HPDE6-E6E7 (cell line): ENCODE measurements around the gene ZIC4.

ENCODE experiments used
- DNase-seq: peaks from one replicate; pipeline ENCODE4 v3.0.0; 2011; ENCODE audit warnings: missing footprints; ENCODE audit errors: extremely low spot score

Gene ZIC4

DNA sequence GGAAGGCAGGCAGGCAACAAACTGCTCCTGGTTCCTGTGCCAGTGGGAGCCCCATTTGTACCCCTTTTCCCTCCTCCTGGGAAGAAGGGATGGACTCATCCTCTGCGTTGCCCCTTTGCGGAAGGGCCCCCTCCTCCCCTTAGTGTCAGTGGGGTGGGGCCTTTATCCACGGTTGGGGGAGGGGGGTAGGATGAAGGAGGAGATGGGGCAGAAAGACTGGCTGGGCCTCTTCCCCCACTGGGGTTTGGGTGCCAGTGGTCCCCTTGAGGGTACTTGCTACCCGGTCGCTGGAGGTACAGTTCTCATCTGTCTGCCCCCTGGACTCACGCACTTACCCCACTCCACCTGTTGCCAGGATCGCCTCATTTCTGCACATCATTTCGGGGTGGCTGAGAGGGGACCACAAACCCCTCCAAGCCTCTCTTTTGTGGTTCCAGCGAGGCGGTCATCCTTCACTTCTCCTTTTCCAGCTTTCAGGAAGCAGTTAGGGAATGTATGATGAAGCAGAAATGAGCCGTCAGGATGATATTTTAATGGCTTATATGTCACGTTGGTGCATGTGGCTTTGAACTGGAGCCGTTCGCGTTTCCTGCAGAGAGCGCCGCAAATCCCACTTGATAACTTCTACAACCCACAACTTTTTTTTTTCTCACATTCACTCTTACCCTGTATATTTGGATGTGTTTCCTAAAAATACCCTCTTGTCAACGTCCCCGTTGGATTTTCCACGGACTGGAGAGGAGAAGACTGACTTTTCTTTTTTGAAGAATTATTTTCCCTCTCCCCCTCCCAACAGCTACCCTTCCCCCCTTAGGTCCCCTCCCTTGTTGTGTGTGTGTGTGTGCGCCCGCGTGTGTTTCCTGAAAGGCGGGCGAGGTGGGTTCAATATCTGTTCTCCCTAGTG lies at the start of gene ZIC4:
Gene ZIC4, minus strand, starts transcription at position 516 of the 904 bp plus-strand sequence. CDS start 3,746 bp downstream, outside the sequence.
- no peak for DNase-seq

DNA sequence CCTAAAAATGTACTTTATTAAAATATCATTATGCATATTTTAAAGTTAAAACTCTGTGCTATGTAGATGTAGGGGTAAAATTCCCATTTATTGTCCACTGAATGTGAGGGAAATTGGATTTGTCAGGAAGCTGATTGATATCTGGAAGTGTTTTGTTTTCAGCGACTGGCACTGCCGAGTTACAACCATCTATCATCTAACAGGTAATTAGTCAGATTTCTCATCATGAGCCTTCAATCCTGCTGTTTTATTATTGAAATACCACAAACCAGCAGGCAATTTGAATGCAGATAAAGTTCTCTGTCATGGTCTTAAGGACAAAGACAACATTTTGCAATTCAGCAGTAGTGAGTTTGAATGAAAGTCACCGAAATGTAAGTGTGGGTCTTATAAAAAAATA lies 43.3 kb upstream of the ZIC4 start:
- DNase-seq, result no peak

DNA sequence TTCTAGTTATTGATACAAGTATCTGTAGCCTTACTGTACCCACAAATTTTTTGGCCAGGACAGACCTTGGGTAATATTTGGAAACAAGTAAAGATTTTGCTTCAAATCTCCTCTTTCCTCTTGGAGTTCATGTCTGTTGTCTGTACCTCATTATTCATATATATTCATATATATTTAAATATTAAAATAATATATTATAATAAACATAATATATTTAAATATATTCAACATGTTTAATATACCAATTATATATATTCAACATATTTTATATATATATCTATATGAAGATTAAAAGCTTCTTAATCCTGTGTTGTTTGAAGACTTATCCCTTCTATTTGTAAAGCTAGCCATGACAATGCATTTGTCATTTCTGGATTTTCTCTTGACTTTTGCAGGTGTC lies 40.9 kb upstream of the ZIC4 start:
- no peak for DNase-seq

DNA sequence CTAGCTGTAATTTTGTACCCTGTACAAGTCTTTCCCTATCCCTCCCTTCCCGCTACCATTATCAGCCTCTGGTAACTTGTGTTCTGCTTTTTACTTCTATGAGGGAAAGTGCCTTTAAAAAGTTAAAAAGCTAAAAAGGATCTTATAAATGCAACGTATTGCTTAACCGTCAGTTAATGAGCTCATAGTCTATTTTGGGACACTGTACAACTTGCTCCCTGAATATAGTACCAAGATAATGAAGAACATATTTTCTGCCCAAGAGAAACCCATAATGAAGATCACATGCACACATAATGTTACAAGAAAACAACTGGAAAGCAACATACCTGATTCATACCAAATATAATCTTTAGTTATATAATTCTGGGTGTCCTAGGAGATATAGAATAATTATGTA lies 25.4 kb upstream of the ZIC4 start:
- DNase-seq, result no peak

DNA sequence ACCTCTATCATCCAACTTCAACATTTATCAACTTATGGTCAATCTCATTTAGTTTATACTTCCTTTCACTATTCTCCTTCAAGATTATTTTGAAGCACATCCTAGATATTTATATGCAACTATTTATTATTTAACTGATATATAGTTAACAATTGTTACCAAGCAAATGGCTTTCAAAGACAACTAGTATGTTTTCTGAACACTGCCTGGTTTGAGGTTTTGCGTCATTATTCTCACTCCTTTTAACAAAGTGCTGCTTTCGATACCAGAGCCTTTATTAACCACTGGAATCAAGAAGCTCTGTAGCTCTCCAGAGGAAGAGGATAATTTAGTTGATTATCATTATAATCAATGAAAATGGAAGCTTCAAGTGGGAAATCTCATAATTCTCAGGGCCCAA lies 22.4 kb upstream of the ZIC4 start:
- DNase-seq, result no peak

DNA sequence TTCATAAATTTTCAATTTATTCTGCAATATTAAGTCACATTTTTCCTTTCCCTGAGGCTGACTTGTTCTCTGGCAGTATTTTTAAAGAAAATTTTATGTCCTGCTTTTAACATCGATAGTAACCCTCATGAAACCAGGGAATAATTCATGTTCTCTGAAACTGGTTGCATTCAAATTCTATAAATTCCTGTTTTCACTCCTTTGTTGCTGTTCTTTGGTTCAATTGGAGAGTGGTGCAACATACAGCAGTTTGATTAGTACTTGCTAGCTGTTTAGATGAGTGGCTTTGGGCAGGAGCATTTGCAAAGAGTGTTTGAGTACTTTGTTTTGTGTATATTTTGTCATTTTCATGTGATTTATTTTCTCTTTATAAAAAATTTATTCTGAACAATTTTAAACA lies 22.0 kb upstream of the ZIC4 start:
- DNase-seq, result no peak

DNA sequence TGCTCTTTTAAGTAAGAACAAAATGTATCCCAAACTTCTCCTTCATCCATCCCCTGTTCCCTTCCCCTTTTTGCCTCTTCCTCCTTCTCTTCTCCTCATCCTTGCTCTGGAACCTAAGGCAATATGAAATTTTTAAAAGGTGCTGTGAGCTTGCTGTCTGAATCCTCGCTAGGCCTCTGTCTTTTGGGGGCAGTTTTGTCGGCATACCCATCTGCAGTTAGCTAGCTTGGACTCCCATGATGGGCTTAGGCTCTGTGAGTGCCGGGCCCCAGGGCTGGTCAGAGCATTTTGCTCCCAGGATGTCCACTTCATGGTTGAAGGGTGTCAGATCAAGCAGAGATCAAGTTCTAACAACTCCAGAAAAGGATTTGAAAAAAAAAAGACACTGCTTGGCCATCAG lies 21.4 kb upstream of the ZIC4 start:
- no peak for DNase-seq

DNA sequence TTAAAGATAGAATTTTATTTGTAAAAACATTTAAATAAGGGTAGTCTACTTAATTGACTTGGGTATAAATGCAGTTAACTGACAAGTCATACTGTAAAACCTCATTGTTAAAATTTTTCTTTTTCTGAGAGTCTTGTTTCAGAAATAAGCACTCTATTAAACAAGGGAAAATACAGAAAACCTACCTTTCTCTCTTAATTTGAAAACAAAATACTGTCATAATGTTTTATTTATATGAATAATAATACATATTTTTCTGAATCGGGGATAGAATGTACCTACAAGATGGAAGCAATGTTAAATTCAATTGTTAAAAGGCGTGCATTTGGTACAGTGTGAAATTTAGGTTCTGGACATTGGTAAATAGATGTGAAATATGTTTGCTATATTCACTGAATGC lies 20.6 kb upstream of the ZIC4 start:
- DNase-seq, result no peak

DNA sequence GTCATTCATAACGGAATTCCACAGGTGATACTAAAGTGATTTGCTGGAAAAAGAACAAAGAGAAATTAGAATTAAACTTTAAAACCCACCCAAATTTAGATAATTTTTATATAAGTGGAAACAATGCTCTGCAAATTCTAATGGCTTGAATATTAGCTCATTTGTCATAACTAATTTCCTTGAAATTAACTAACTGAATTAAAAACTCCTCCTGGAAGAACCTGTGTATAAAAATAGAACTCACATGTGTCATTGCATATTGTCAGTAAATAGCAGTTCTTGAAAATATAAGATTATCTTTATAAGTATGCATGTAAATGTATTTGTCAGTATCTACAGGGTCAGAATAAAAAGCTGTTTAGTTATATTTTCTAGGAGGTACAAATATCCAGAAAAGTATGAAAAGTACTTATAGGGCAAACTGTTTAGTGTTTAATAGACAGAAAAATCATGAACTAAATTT lies 19.1 kb upstream of the ZIC4 start:
- no peak for DNase-seq

DNA sequence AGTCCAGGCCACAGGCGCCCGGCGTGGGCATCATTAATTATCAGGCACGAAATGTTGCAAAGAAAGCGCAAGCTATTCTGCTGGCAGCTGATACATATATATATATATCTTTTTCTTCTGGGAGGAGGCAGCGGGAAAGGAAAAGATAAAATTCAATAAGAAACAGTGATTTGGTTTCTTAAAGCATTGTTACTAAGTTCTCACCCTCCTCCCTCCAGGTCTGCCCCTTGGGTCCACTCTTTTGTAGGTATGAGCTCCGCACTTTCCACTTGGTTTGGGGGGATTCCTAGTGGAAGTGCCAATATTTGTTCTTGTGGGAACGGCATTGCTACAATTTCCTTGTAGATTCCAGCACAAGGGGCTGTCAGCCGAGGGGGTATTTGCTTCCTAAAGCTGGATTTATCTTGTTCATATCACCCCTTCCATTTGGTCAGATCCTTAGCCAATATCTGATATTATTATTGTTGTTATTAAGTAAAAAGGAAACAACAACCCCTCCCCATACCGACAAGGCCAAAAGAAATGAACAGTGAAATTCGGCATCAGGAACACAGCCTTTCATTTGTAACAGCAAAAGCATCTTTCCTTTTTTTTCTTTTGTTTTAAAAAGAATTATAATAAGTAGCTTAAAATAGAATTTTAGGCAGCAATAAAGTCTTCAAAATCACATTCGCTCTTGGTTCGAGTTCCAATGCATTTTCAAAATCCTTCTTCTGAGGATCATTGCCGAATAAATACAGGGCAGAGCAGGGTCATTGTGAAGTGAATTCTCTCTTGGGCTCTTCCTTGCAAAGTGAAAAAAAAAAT lies 18.4 kb upstream of the ZIC4 start:
- no peak for DNase-seq

DNA sequence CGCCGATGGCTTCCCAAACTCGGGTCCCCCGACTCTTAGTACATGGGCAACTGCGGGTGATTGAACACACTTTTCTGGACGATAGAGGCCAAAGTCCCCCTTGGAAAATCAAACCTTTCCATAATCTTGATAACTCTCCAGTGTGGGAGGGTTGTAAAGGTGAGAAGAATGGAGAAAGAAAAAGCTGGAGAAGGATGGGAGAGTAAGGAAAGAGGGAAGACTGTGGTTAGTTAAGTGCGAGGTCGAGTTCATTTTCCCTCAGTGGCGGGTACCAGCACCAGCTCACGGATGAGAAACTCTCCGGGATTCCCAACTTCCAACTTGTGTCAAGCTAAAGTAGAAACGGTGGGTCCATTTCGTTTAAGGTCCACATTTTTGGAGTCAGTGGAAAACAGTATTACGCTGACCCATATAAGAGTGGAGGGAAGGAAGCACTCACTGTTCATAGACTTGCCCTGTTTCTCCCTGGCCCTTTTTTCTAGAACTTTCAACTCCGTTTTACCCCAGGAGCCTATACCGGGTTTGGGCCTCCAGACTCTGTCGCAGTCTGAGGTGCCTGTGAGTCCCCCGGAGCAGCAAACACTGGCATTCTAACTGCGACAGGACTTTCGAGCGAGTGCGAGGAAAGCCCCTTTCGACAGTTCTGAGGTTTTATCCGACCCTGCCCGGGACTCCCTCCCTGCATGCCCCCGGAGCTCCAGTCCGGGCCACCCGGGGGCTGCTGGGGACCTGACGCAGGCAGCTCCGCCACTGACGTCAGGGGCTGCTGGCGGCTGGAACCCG lies 17.6 kb upstream of the ZIC4 start:
- no peak for DNase-seq

DNA sequence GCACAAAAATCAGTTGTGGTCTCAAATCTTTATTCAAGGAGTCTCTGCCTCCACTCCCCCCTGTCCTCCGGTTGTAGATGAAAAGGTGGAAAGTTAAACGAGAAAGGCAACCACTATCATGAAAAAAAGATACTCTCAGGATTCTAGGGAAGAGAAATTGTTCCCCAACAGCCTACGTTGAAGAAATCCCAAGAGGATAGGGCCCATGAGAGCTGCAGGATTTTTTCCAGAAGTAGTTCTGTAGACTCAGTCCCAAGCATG lies 17.1 kb upstream of the ZIC4 start:
- DNase-seq, result no peak

DNA sequence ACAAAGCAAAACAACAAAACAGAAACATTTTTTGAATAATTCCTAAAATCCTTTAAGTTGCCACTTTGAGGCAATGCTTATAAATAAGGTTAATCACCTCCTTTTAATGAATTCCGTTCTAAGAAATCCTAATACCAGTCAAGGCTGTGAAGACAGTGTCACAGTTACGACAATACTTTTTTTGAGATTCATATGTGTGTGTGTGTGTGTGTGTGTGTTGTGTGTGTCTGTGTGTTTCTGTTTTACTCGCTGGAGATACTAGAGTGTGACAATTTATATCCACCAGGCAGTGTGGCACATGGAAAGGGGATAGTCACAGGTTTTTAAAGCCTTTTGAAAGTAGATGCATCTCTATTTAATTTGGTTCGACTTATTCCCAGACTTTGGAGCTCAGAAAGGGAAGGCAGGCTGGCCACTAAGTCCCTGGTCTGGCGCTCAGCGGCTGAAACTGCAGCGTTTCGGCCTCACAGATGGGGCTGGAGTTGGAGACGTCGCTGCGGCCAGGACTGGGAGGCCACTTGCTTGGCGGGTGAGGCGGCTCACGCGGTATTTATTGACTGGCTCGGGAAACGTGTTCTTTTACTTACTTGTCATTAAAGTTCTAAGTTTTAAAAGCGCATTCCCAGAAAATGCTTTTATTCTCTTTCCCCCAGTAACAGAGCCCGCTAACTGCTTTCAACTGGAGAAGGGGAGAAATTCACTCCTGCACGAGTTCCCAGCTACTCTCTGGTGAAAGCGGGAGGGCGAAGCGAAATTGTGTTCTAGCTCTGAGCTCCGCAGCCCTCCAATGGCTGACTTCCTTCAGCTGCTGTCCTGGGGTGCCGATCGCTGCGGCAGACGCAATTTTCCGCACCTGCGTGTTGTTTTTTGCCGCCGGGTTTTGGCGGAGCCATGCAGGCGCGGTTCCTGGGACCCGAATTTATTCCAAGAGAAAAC lies 16.5 kb upstream of the ZIC4 start:
- no peak for DNase-seq

DNA sequence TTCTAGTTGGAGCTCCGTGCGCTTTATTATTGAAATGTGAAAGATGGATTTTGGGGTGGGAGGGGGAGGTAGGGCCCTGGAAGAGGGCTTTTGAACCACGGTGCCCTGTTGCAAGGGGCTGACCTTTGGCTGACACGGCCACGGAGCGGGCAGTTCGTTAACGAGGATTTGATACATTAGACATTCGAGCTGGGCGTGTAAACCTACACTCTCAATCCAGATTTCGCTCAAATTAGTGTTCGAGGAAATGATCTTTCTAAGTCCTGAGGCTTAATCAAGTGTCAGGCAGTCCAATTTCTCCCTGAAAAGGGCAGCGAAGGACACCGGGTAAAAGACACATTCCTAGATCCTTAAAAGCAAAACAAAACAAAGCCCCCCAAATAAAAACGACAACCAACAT lies 15.9 kb upstream of the ZIC4 start:
- no peak for DNase-seq

DNA sequence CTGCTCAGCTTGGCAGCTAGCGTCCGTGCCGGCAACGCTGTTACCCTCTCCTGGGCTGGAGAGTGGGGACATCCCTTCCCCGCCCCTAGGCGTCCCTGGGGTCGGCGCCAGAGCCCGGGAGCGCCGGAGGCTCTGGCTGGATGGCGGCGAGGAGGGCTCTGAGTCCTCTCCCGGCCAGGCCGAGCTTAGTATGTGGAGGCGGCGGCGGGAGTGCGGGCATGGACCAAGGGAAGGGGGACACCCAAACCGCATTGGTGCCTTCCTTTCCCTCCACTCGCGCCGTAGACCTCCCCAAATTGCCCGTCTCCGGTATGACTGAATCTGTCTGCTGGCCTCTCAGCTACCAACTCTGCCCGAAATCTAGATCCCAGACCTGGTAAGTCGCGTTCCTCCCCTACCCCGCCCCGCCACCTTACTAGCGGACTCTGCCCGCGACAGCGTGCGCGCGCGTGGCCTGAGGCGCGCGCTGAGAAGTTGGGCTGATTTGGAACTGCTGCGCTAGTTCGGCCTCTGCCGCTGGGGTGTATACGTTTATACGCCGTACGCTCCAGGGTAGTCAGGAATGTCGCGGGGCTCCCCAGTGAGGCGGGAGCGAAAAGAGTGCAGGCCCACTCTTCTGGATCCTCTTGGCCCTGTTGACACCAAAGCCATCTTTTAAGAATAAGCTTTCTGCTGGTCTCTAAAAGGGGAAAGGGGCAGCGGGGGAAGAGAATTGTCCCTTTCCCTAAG lies 15.0 kb upstream of the ZIC4 start:
- no peak for DNase-seq

DNA sequence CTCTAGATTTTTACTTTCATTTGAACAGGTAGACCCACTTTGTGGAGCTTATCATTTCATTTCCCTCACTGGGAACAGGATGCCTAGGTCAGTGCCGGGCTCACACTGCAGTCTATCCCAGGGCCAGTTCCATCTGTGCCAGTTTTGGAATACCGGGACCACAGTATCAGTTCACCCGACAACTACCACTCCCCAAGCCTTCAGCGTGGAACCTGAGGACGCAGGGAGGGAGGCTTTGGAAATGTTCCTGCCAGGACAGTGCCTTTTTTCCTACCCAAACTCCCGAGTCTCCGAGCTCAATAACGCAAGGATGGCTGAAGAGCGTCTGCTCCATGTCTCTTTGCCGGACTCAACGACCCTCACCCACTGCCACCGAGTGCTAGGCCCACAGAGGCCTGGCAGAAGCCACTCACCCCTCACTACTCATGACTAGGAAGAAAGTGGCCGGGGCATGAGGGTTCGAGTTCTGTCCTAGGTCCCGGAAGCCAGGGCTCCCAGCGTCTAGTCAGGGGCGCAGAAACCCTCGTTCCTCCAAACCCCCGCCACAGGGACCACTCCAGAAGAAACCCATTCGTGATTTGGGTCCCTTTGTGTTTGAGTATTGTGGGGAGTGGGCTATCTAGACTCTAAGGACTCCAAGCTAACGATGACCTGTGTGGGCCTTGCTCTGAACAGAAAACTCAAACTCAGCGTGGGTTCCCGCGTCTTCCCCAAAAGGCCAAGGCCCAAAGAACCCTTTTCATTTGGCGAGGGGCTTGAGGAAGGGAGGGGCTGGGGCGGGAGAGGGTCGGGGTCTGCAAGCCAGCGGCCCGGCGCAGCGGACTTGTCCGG lies 14.2 kb upstream of the ZIC4 start:
- no peak for DNase-seq

DNA sequence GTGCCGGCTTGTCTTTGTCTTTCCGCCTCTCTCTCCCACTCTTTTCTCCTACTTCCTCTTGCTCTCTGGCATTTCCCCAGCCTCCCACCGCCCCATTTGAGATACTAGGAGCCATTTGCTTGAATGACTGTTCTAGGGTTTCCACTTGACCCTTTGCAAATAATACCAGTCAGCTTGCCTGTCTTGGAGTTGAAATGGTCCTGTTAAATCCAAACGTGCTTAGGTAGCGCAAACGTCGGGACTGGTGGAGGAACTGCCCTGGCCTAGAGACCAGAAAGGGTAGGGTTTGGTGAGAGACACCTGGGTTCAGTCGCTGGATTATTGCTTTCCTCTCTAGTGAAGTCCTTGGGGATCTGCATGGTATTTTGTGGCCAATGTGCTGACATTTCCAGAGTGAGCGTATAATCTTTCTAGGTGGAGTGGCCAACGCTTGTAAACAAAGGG lies 13.5 kb upstream of the ZIC4 start:
- no peak for DNase-seq

DNA sequence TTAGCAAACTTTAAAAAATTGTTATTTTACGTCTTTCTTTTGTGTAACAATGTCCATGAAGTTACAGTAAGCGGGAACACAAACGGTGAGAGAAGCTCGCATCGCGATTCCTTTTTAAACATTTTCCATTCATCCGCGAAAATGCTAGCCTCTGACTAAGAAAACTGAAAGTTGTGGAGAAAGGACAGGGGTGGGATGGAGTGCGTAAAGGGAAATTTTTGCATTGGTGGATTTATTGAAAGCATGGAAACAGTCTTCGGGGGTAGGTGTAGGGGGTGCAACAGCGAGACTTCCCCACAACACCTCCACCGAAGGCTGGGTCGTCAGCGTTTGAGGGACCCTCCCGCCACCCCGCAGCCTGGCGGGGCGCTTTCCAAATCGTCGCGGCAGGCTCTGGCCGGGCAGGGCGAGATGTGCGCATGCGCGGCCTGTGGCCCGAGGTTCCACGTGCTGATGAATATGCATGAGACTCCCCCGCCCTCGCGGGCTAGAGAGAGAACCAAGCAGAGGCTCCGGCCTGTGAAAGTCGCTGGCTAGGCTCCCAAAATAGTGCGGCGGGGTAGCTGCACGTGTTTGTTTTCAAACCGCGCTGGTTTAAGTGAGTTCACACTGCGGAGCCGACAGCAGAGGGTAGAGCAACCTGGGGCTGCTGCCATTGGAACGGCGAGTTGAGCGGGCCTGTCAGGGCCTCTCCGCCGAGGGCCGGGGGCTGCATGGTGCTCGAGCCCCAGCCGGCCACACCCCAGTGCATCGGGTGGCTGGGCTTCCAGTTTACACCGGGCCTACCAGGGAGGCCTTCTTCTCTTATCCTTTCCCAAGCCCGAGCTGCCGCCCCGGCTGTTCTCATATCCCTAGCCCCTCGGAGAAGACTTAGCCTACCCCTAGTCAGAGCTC lies 12.7 kb upstream of the ZIC4 start:
- DNase-seq, result no peak

DNA sequence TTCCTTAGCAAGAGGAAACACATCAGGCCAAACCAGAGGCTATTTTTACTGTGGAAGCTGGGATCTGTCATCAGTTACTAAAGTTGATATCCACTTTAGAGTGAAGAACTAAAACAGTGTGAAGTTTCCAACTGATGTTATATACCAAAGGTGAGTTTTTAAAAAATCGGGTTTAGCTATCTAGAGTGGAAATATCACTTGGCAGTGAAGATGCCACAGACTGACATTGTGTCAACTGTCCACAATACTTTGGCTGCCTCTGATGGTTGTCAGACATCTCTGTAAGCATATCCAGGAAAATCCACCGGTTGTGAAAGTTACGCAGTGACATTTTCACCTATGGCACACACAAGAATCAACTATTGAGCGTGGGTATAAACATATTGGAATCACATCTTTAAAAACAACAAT lies 12.0 kb upstream of the ZIC4 start:
- DNase-seq, result no peak
